DMS79 (cell line): ENCODE data around the gene USP5.
A peak's percentile ranks its signal among the peaks of the same experiment; 100 is the strongest.
"Not testable (repeated sequence)": the region's sequence is repeated elsewhere in the genome, so short reads cannot be mapped to it uniquely, and the experiment has no call there.

ENCODE experiments used
- DNase-seq: peaks from one replicate; lab custom pipeline; 2025; lab: John Stamatoyannopoulos, UW

The USP5 gene

DNA sequence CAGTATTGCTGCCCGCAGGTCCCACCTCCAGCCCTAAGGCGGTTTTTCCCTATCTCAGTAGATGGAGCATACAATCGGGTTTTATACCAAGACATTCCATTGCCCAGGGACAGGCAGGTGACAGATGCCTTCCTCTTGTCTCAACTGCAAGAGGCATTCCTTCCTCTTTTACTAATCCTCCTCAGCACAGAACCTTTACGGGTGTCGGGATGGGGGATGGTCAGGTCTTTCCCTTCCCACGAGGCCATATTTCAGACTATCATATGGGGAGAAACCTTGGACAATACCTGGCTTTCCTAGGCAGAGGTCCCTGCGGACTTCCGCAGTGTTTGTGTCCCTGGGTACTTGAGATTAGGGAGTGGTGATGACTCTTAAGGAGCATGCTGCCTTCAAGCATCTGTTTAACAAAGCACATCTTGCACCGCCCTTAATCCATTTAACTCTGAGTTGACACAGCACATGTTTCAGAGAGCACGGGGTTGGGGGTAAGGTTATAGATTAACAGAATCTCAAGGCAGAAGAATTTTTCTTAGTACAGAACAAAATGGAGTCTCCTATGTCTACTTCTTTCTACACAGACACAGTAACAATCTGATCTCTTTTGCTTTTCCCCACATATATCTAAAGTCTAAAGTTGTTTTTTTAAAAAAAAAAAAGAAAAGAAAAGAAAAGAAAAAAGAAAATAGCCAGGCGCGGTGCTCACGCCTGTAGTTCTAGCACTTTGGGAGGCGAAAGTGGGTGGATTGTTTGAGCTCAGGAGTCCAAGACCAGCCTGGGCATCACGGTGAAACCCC lies 34.5 kb downstream of the USP5 start:
- not testable (repeated sequence) for DNase-seq

DNA sequence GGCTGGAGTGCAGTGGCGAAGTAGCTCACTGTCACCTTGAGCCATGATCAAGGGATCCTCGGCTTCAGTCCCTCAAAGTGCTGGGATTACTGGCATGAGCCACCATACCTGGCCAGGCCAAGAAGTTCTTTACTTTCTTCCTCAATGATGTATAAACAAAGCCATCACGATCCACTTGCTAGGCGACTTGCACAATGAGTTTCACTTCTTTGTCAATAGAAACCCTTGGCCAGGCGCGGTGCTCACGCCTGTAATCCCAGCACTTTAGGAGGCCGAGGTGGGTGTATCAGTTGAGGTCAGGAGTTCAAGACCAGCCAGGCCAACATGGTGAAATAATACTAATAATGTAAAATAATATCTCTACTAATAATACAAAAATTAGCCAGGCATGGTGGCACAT lies 35.5 kb downstream of the USP5 start:
- no peak for DNase-seq

DNA sequence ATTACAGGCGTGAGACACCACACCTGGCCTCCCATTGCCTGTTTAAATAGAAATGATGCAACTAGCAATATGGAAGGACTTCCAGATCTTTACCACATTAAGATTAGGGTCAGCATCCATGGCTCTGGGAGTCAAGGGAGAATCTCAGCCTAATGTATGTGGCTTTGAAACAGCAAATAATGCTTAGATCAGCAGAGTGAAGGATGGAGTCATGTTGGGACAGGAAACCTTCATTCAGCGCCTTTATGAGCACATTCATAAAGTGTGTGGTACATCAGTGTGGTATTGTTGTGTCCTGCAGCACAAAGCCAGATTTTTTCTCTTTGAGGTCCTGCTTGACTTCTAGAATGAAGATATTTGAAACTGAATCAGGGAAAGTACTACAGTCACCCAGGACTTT lies 36.4 kb downstream of the USP5 start:
- DNase-seq = no peak

DNA sequence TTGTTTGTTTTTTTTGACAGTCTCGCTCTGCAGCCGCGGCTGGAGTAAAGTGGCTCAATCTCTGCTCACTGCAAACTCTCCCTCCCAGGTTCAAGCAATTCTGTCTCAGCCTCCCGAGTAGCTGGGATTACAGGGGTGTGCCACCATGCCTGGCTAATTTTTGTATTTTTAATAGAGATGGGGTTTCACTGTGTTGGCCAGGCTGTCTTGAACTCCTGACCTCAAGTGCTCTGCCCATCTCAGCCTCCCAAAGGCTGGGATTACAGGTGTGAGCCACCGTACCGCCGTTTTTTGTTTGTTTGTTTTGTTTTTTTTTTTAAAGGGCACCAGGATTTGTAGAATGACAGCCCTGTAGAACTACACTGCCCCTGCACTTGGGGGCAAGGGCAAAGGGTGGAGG lies 36.8 kb downstream of the USP5 start:
- DNase-seq = not testable (repeated sequence)

DNA sequence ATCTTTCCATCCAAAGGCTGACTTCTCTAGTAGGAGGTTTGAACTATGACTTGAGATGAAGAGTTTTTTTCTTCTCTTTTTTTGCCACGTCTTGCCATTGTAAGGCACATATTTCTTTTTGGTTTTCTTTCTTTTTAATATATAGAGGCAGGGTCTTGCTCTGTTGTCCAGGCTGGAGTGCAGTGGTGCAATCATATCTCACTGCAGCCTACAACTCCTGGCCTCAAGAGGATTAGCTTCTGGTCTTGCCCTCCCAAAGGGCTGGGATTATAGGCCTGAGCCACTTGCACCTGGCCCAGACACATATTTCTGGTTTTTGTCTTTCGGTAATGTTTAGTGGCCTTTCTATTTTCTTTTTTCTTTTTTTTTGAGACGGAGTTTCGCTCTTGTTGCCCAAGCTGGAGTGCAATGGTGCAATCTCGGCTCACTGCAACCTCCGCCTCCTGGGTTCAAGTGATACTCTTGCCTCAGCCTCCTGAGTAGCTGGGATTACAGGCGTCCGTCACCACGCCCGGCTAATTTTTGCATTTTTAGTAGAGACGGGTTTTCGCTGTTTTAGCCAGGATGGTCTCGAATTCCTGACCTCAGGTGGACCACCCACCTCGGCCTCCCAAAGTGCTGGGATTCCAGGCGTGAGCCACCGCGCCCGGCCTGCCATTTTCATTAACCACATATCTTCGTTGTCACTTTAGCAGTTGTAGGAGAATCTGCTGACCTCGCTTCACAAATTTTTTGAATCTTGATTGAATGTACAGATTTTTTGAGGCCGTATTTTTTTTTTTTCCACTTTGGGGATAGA lies 38.0 kb downstream of the USP5 start:
- not testable (repeated sequence) for DNase-seq

DNA sequence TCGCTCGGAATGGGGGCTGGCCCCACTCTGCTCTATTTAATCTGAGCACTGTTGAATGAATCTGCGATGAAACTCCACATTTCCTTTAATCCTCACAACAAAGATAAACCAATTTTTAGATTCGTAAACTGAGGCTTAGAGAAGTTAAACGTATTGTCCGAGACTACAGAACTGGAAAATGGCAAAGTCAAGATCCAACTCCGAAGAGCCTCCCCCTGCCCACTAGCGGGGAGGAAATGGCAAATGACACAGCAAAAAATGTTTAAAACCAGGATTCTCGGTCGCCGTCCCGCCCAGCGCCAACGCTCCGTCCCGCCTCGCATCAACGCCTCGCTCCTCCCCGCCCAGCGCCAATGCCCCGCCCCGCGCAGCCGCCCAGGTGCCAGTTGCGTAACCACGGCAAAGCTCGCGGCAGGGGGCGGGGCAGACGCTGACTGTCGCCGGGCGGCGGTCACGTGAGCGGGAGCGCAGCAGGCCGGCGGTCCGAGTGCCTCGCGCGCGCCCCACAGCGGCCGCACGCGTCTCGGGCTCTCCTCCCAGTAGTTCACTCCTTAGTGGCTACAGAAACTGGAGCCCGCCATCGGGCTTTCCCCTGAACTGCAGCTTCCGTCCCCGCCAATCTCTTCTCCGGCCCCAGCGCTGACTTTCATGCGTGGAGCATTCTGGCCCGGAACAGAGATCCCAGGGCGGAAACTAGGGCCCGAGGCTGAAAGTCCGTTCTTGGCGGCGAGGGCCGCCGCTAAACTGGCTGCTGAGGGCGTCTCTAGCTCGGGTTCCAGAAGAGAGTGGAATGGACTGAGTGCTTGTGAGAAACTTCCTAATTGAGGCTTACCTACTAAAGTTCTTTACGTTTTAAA lies 39.1 kb downstream of the USP5 start:
- DNase-seq = peak; percentile 89

DNA sequence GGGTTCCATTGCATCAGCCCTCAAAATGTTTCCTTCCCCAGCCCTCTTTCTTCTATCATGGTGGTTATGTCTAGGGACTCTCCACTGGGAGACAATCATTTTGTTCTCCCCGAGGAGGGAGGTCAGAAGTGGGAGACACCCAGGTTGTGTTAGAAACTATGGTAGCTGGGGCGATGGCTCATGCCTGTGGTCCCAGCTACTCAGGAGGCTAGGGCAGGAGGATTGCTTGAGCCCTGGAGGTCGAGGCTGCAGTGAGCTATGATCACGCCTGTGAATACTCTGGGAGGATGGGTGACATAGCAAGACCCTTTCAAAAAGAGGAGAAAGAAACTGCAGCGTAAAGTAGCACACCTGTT lies 39.7 kb downstream of the USP5 start:
- DNase-seq = no peak

DNA sequence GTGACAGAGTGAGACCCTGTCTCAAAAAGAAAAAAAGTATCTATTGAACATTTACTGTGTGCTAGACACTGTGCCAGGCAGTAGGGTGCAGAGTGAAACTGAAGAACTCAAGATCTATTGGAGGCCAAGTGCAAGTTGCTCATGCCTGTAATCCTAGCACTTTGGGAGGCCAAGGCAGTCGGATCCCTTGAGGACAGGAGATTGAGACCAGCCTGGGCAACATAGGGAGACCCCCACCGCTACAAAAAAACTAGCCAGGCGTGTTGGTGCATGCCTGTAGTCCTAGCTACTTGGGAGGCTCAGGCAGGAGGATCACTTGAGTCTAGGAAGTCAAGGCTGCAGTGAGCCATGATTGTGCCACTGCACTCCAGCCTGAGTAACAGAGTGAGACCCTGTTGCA lies 40.7 kb downstream of the USP5 start:
- not testable (repeated sequence) for DNase-seq

DNA sequence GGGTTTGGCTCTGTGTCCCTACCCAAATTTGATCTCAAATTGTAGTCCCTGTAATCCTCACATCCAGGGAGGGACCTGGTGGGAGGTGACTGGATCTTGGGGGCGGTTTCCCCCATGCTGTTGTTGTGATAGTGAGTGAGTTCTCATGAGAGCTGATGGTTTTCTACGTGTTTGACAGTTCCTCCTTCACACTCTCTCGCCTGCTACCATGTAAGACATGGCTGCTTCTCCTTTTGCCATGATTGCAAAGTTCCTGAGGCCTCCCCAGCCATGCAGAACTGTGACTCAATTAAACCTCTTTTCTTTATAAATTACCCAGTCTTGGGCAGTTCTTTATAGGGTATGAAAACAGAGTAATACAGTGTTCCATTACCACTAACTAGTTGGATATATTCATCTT lies 42.4 kb downstream of the USP5 start:
- DNase-seq = no peak

DNA sequence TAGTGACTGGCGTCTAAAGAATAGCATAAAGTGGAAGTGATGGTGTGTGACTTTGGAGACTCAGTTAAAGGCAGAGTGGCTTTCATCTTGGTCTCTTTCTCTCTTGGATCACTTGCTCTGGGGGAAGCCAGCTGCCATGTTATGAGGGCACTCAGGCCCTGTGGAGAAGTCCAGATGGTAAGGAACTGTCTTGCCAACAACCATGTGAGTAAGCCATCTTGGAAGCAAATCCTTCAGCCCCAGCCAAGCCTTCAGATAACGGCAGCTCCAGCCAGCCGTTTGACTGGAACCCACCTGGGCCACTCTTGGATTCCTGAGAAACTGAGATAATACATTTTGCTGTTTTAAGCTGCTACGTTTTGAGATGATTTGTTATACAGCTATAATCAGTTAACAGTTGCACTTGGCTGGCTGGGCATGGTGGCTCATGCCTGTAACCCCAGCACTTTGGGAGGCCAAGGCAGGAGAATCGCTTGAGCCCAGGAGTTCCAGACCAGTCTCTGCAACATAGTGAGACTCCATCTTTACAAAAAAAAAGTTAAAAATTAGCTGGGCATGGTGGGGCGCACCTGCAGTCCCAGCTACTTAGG lies 45.0 kb downstream of the USP5 start:
- no peak for DNase-seq

DNA sequence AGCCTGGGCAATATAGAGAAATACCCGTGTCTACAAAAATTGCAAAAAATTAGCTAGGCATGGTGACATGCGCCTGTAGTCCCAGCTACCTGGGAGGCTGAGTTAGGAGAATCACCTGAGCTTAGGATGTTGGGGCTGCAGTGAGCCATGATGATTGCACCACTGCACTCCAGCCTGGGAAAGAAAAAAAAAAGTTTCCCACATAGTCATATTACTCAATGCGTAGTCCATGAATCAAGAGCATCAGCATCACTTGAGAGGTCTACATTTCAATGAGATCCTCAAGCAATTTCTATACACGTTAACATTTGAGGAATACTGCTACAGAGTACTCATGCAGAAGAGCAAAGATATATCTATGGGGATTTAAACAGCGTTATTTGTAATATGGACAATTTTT lies 47.5 kb downstream of the USP5 start:
- no peak for DNase-seq

DNA sequence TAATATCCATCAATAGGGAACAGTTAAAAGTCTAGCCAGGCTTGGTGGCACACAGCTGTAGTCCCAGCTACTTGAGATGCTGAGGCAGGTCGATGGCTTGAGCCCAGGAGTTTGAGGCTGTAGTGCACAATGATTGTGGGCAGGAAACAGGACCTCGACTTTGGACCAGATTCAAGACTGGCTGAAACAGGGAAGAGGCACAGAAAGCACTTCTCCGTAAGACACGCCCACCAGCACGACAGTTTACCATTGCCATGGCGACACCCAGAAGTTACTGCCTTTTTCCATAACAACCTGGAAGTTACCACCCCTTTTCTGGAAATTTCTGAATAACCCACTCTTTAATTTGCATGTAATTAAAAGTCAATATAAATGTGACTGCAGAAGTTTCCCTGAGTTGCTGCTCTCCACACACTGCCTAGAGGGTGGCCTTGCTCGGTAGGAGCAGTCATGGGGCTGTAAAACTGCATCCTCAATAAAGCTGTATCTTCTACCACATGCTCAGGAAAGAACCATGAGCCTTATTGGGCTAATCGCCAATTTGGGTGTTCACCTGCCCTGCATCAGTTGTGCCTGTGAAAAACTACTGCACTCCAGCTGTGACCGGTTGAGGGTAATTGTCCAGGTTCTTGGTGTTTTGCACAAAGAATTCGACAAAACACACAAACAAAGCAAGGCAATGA lies 48.0 kb downstream of the USP5 start:
- peak; percentile 21 for DNase-seq

DNA sequence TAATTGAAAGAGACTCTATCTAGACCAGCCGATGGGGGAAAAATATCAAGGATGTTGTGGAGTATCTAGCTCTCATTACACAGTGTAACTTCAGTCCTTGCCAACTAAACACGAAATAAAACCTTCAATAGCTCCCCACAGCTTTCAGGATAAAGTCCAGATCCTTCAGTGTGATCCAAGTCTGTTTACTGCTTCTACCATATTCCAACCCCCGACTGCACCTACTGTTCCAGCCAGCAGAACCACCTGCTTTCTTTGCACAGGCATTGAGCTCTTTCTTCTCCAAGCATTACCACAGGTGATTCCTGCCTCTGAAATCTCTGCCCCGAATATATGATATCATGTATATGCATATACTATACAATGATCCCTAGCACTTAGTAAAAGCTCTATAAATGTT lies 50.5 kb downstream of the USP5 start:
- DNase-seq = no peak

DNA sequence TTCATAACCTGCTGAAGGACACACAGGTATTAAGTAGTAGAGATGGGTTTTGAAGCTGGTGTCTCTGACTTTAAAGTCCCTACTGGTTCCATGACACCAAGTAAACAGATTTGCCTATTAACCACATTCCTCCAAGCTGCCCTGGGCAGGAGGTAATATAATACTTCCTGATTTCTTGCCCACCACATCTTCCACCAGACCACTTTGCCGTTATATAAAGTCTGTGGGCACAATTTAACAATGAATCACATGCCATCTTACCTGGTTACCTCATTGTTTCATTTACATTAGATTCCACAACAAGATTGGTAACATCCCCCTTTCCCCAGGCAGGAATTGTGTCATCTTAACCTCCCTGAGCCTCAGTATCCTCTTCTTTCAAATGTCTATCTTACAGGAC lies 51.8 kb downstream of the USP5 start:
- DNase-seq = no peak

DNA sequence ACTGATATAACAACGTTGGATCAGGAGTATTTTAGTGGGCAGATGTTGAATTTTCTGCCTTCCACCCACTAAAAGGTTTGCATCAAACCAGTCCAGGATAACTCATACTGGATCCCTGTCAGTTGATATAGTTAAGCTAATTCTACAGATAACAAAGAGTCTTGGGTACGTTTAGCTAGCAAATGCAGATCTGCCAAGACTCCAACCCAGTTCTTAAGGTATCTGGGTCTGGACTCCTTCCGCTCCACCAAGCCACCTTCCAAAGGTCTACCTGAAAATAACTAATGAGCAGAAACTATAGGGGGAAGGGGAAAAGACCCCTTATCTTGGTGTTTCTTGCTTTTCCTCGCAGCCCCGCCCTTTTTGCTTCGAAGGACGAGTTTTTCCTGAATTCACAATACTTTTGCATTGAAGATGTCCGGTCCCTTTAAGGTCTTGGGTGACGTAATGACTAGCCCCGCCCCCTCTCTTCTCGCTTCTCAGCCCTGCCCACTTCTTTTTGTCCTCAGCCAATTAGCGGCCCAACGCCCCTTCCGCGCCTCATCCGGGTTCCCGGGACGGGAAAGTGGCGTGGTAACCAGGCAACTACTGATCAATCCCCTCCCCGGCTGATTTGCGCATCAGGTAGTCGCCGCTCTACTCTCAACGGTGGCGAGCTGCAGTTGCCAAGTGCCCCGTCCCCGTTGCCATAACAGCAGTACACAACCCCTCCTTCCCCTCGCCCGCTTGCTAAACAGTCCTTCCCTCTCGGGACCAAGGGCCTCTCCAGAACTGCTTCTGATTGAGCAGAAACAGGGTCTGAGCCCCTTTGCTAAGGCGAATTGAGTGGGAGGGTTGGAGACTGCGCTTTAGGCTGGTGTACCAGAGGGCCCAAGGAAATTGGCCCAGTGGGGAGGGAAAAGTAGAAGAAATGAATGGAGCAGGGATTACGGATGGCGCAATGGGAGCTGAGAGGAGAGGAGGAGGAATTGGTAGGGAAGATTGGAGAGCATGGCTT lies 52.6 kb downstream of the USP5 start, which contains the start of gene LRRC23:
Gene LRRC23, plus strand, starts transcription at position 543 of the 997 bp plus-strand sequence. CDS start 812 bp downstream, outside the sequence.
- peak; percentile 95 for DNase-seq

DNA sequence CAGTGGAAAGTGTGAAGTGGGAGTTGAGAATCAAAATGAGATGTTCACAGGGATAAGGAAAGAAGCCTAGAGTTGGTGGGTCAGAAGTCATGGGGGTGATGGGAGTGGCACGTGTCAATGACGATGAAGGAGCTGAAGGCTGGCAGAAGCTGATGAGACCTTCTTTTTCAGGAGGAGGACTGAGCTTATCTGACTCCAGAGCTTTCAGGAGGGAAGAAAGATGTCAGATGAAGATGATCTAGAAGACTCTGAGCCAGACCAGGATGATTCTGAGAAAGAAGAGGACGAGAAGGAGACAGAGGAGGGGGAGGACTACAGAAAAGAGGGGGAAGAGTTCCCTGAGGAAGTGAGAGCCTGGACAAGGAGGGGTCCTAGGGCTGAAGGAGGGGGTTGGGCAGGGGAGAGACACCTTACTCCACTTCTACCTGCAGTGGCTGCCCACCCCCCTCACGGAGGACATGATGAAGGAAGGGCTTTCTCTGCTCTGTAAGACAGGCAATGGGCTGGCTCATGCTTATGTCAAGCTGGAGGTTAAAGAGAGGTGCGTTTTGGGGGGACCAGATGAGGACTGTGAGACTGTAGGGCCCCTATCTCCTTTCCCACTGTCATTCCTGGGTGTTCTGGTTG lies 53.6 kb downstream of the USP5 start:
- DNase-seq = no peak

DNA sequence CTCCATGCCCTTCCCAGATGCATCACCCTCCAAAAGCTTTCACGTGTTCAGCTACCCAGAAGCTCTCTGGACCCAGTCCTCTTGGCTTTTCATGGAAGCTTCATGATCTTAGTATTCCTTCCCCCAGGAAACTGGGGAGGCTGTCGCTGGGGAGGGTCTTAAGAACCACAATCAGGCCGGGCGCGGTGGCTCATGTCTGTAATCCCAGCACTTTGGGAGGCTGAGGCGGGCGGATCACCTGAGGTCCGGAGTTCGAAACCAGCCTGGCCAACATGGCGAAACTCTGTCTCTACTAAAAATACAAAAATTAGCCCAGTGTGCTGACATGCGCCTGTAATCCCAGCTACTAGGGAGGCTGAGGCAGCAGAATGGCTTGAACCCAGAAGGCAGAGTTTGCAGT lies 56.2 kb downstream of the USP5 start:
- not testable (repeated sequence) for DNase-seq

DNA sequence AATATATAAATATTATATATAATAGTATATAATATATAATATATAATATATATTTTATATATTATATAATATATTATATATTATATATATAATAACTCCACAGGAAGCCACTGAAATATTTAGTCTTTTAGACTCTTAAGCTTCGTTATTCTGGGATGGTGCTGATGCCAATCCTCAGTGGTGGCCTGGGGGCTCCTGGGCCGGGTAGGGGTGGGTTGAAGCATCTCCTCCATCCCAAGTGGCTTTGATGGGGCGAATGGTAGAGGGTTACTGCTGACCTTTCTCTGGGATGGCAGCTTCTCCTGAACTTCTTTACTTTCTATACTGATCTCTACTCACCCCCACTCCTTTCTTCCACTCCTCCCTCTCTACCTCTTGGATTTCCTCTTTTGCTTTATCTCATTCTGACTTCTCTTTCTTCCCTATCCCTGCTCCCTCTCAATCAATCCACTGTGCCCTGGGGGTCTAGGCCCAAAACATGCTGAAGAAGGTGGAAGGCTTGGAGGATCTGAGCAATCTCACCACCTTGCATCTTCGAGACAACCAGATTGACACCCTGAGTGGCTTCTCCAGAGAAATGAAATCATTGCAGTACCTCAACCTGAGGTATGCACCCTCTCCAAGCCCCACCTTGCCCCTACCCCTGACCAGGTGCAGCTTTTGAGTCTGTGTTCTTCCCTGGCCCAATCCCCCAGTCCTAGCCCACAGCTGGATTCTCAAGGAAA lies 57.6 kb downstream of the USP5 start:
- no peak for DNase-seq
